ENCODE measurements around the gene LTBP1. TPM values are rescaled to one million over a fixed set of nuclear protein-coding genes. Genes with fewer than 3 reads are reported as not detected.
"Not testable (repeated sequence)": the region's sequence is repeated elsewhere in the genome, so short reads cannot be mapped to it uniquely, and the experiment has no call there.

Gene LTBP1
- total RNA-seq, 1 experiment from 2014 or later: 6.7 TPM

GRCh38 chr2:33383855-33384598 is 437.3 kb downstream of the LTBP1 start:
- DNase-seq (ENCODE audit: low read depth, low spot score): no peak
- in situ Hi-C loops (cut with HindIII; ENCODE audit: low pct_unique_long_range_greater_than_20kb, low sequenced_read_pairs): no loop called here

GRCh38 chr2:33384599-33384961 is 437.8 kb downstream of the LTBP1 start:
- in situ Hi-C loops (cut with HindIII; ENCODE audit: low pct_unique_long_range_greater_than_20kb, low sequenced_read_pairs): no loop called here
- DNase-seq (ENCODE audit: low read depth, low spot score): no peak

GRCh38 chr2:33388996-33389395 is 442.2 kb downstream of the LTBP1 start:
- DNase-seq (ENCODE audit: low read depth, low spot score): no peak
- in situ Hi-C loops (cut with HindIII; ENCODE audit: low pct_unique_long_range_greater_than_20kb, low sequenced_read_pairs): no loop called here

- in situ Hi-C loops (cut with HindIII; ENCODE audit: low pct_unique_long_range_greater_than_20kb, low sequenced_read_pairs); DNase-seq (ENCODE audit: low read depth, low spot score): not testable (repeated sequence)
These were observed 442.9 kb downstream of the LTBP1 start for GRCh38 chr2:33389695-33390094.

- no peak for DNase-seq (ENCODE audit: low read depth, low spot score)
- in situ Hi-C loops (cut with HindIII; ENCODE audit: low pct_unique_long_range_greater_than_20kb, low sequenced_read_pairs): no loop called here
These were observed 444.9 kb downstream of the LTBP1 start for GRCh38 chr2:33391529-33392255.

- DNase-seq (ENCODE audit: low read depth, low spot score): no peak
- in situ Hi-C loops (cut with HindIII; ENCODE audit: low pct_unique_long_range_greater_than_20kb, low sequenced_read_pairs): no loop called here
These were observed 445.6 kb downstream of the LTBP1 start for GRCh38 chr2:33392366-33392765.

GRCh38 chr2:33395034-33395433 is 448.3 kb downstream of the LTBP1 start:
- DNase-seq (ENCODE audit: low read depth, low spot score): no peak
- in situ Hi-C loops (cut with HindIII; ENCODE audit: low pct_unique_long_range_greater_than_20kb, low sequenced_read_pairs): no loop called here

- in situ Hi-C loops (cut with HindIII; ENCODE audit: low pct_unique_long_range_greater_than_20kb, low sequenced_read_pairs): no loop called here
- peak; percentile 86 for DNase-seq (ENCODE audit: low read depth, low spot score)
These were observed 449.0 kb downstream of the LTBP1 start for GRCh38 chr2:33395655-33396249.

GRCh38 chr2:33404321-33404720 is 457.6 kb downstream of the LTBP1 start:
- in situ Hi-C loops (cut with HindIII; ENCODE audit: low pct_unique_long_range_greater_than_20kb, low sequenced_read_pairs): no loop called here
- DNase-seq (ENCODE audit: low read depth, low spot score): no peak

GRCh38 chr2:33406622-33407021 is 459.9 kb downstream of the LTBP1 start:
- DNase-seq (ENCODE audit: low read depth, low spot score): no peak
- in situ Hi-C loops (cut with HindIII; ENCODE audit: low pct_unique_long_range_greater_than_20kb, low sequenced_read_pairs): no loop called here

- DNase-seq (ENCODE audit: low read depth, low spot score): no peak
- in situ Hi-C loops (cut with HindIII; ENCODE audit: low pct_unique_long_range_greater_than_20kb, low sequenced_read_pairs): no loop called here
These were observed 461.4 kb downstream of the LTBP1 start for GRCh38 chr2:33408109-33408508.

GRCh38 chr2:33409417-33409955 is 462.7 kb downstream of the LTBP1 start:
- no peak for DNase-seq (ENCODE audit: low read depth, low spot score)
- in situ Hi-C loops (cut with HindIII; ENCODE audit: low pct_unique_long_range_greater_than_20kb, low sequenced_read_pairs): no loop called here

- in situ Hi-C loops (cut with HindIII; ENCODE audit: low pct_unique_long_range_greater_than_20kb, low sequenced_read_pairs): no loop called here
- peak; percentile 19 for DNase-seq (ENCODE audit: low read depth, low spot score)
These were observed 465.0 kb downstream of the LTBP1 start for GRCh38 chr2:33411765-33412164.

- in situ Hi-C loops (cut with HindIII; ENCODE audit: low pct_unique_long_range_greater_than_20kb, low sequenced_read_pairs): no loop called here
- DNase-seq (ENCODE audit: low read depth, low spot score): peak; percentile 86
These were observed 466.2 kb downstream of the LTBP1 start for GRCh38 chr2:33412920-33413319.

GRCh38 chr2:33419581-33420200 is 472.9 kb downstream of the LTBP1 start:
- no peak for DNase-seq (ENCODE audit: low read depth, low spot score)
- in situ Hi-C loops (cut with HindIII; ENCODE audit: low pct_unique_long_range_greater_than_20kb, low sequenced_read_pairs): no loop called here

- in situ Hi-C loops (cut with HindIII; ENCODE audit: low pct_unique_long_range_greater_than_20kb, low sequenced_read_pairs): no loop called here
- DNase-seq (ENCODE audit: low read depth, low spot score): no peak
These were observed 474.0 kb downstream of the LTBP1 start for GRCh38 chr2:33420726-33421125.

GRCh38 chr2:33421820-33422219 is 475.1 kb downstream of the LTBP1 start:
- in situ Hi-C loops (cut with HindIII; ENCODE audit: low pct_unique_long_range_greater_than_20kb, low sequenced_read_pairs): no loop called here
- no peak for DNase-seq (ENCODE audit: low read depth, low spot score)

GRCh38 chr2:33425161-33425560 is 478.4 kb downstream of the LTBP1 start:
- no peak for DNase-seq (ENCODE audit: low read depth, low spot score)
- in situ Hi-C loops (cut with HindIII; ENCODE audit: low pct_unique_long_range_greater_than_20kb, low sequenced_read_pairs): no loop called here

Data from SK-MEL-5 (cell line).